Glomerular visceral epithelial cell (primary cell): ENCODE results near the gene REV1.
"Not testable (repeated sequence)": the region's sequence is repeated elsewhere in the genome, so short reads cannot be mapped to it uniquely, and the experiment has no call there.

Source experiments
- DNase-seq: peaks from one replicate; pipeline ENCODE4 v3.0.0-alpha.2; 2016; ENCODE audit errors: extremely low spot score

REV1 gene

GRCh38 chr2:99354825-99355224, 135.0 kb downstream of the REV1 start:
- not testable (repeated sequence) for DNase-seq

- DNase-seq = no peak
Measured at GRCh38 chr2:99354070-99354469, 135.7 kb downstream of the REV1 start.
